Endothelial cell of umbilical vein (primary cell): ENCODE data around the gene SLC12A8. TPM values are rescaled to one million over a fixed set of nuclear protein-coding genes. Genes with fewer than 3 reads are reported as not detected.

Source experiments
- BruUV-seq: library from RNA; stranded (reverse); fragments of 400-500 nt; replicated peaks from 2 replicates; lab custom pipeline; 2021; lab: Mats Ljungman, UMichigan
- CTCF ChIA-PET: fragments of 300-600, 350-600 bp; sonication (Branson Sonifier 250); formaldehyde crosslinking; loops from one replicate; lab custom pipeline; 2021; ENCODE audit warnings: antibody characterized with exemption, inconsistent platforms; lab: Charles Lee
- POLR2A ChIA-PET: fragments of 300-600, 350-600 bp; sonication (Branson Sonifier 250); formaldehyde crosslinking; loops from one replicate; lab custom pipeline; 2021; ENCODE audit warnings: antibody characterized with exemption, inconsistent platforms; lab: Charles Lee
- DNase-seq: peaks from one replicate; pipeline ENCODE4 v3.0.0-alpha.2; 2011; ENCODE audit warnings: low read depth, low spot score
- FAIRE-seq: peaks from 2 replicates; lab custom pipeline; 2011; peaks lifted over from hg19 to GRCh38; lab: Jason Lieb, UNC
- H2AFZ ChIP-seq: 2 replicates; pipeline ENCODE4 v1.6.0; 2012; ENCODE audit warnings: low read depth, low read length, control low read depth, inconsistent platforms
- H3K27ac ChIP-seq: 2 replicates; pipeline ENCODE4 v1.5.1; 2011; ENCODE audit warnings: low read depth, mild to moderate bottlenecking, control low read depth, low read length, moderate library complexity; ENCODE audit not compliant: insufficient read depth
- H3K27me3 ChIP-seq, 2 experiments: 2 replicates each; pipeline versions ENCODE4 v1.6.0 to v1.6.1; 2011; ENCODE audit warnings: low read length in 2 of 2, mixed read lengths in 1 of 2; ENCODE audit not compliant: control insufficient read depth in 2 of 2, insufficient read depth in 2 of 2
- H3K36me3 ChIP-seq, 2 experiments: 2 replicates in 1 of 2; 3 replicates in 1 of 2; pipeline ENCODE4 v1.5.1; 2011; ENCODE audit warnings: low read length in 2 of 2, mild to moderate bottlenecking in 1 of 2, moderate library complexity in 1 of 2; ENCODE audit not compliant: control insufficient read depth in 2 of 2, insufficient read depth in 2 of 2; ENCODE audit errors: extremely low read depth in 1 of 2
- H3K4me1 ChIP-seq: 3 replicates; pipeline ENCODE4 v1.5.1; 2011; ENCODE audit warnings: mild to moderate bottlenecking, low read length; ENCODE audit not compliant: control insufficient read depth, insufficient read depth; ENCODE audit errors: extremely low read depth
- H3K4me2 ChIP-seq: 2 replicates; pipeline ENCODE4 v1.6.1; 2011; ENCODE audit warnings: low read length, control low read depth, mixed read lengths; ENCODE audit not compliant: insufficient read depth
- H3K4me3 ChIP-seq, 3 experiments: fragments of 200-600 bp in 1 of 3; sonication (generic), shearing (Covaris generic) in 1 of 3; replicated peaks in 1 of 3; 2 replicates each; pipeline ENCODE4 v1.5.1; 2011 to 2016; ENCODE audit warnings: control low read depth in 3 of 3, low read length in 3 of 3, mild to moderate bottlenecking in 2 of 3, inconsistent platforms in 1 of 3, low read depth in 1 of 3, moderate library complexity in 1 of 3; ENCODE audit not compliant: insufficient read depth in 1 of 3
- H3K79me2 ChIP-seq: 2 replicates; pipeline ENCODE4 v1.6.0; 2012; ENCODE audit warnings: low read length, inconsistent platforms; ENCODE audit not compliant: control insufficient read depth, insufficient read depth
- H3K9ac ChIP-seq: replicated peaks from 2 replicates; pipeline ENCODE3; 2011; ENCODE audit warnings: low read length, control low read depth; ENCODE audit not compliant: insufficient read depth; ENCODE audit errors: extremely low read depth
- H3K9me1 ChIP-seq: replicated peaks from 3 replicates; pipeline ENCODE4 v1.6.0; 2011; ENCODE audit warnings: mild to moderate bottlenecking, low read length; ENCODE audit not compliant: control insufficient read depth, insufficient read depth; ENCODE audit errors: extremely low read depth
- H3K9me3 ChIP-seq: replicated peaks from 2 replicates; pipeline ENCODE4 v1.5.1; 2012; ENCODE audit warnings: low read length, inconsistent platforms; ENCODE audit not compliant: control insufficient read depth, insufficient read depth
- H4K20me1 ChIP-seq: replicated peaks from 2 replicates; pipeline ENCODE3; 2011; ENCODE audit warnings: mild to moderate bottlenecking, low read length; ENCODE audit not compliant: control insufficient read depth, insufficient read depth; ENCODE audit errors: extremely low read depth
- CTCF ChIP-seq, 2 donors: IDR thresholded peaks; 1 replicate in 1 of 2; 2 replicates in 1 of 2; pipeline ENCODE4 v1.5.1; 2011; ENCODE audit warnings: low read length in 2 of 2, mild to moderate bottlenecking in 2 of 2, moderate library complexity in 2 of 2, control low read depth in 1 of 2, inconsistent platforms in 1 of 2, low read depth in 1 of 2; ENCODE audit not compliant: insufficient read depth in 1 of 2; ENCODE audit errors: extremely low read depth in 1 of 2
- GATA2 ChIP-seq: IDR thresholded peaks from 2 replicates; pipeline ENCODE4 v1.7.0; 2011; ENCODE audit warnings: low read depth, mild to moderate bottlenecking, moderate library complexity, mixed read lengths, low read length; ENCODE audit not compliant: insufficient read length, insufficient read depth
- JUN ChIP-seq: IDR thresholded peaks from 2 replicates; pipeline ENCODE4 v1.6.1; 2011; ENCODE audit warnings: borderline replicate concordance, low read depth; ENCODE audit not compliant: insufficient read length, insufficient read depth
- POLR2AphosphoS5 ChIP-seq: IDR thresholded peaks from 2 replicates; pipeline ENCODE4 v1.6.1; 2012; ENCODE audit warnings: low read depth, mild to moderate bottlenecking, control low read depth, low read length, moderate library complexity; ENCODE audit not compliant: insufficient read depth
- dilution Hi-C: fragments of 300-500 bp; cut with MboI; formaldehyde crosslinking; loops from one replicate; pipeline ENCODE4 v1.15.0; 2019; ENCODE audit warnings: low sequenced_read_pairs; ENCODE audit not compliant: extremely low pct_ligation_motif_present
- intact Hi-C: fragments of 100-400 bp; cut with micrococcal nuclease; formaldehyde crosslinking; loops from one replicate; pipeline ENCODE4 v1.10.0; 2022
- polyA plus RNA-seq, 4 experiments: library from polyadenylated mRNA; depleted of rRNA in 3 of 4; stranded (reverse) in 3 of 4; unstranded in 1 of 4; fragments of >200 nt; gene quantifications; 2 replicates each; pipeline versions ENCODE4 v1.2.1 to v1.2.3, GENCODE V29; 2011 to 2012; ENCODE audit warnings: missing spikeins in 1 of 4
- total RNA-seq: library from RNA; stranded (reverse); gene quantifications from 2 replicates; pipeline ENCODE4 v1.2.3, GENCODE V29; 2021

Gene SLC12A8
- total and polyA plus RNA-seq, 2 donors (not counting 3 experiments of a cell fraction or from before 2014, with no cell fraction given): 0.86 to 0.90 TPM

DNA sequence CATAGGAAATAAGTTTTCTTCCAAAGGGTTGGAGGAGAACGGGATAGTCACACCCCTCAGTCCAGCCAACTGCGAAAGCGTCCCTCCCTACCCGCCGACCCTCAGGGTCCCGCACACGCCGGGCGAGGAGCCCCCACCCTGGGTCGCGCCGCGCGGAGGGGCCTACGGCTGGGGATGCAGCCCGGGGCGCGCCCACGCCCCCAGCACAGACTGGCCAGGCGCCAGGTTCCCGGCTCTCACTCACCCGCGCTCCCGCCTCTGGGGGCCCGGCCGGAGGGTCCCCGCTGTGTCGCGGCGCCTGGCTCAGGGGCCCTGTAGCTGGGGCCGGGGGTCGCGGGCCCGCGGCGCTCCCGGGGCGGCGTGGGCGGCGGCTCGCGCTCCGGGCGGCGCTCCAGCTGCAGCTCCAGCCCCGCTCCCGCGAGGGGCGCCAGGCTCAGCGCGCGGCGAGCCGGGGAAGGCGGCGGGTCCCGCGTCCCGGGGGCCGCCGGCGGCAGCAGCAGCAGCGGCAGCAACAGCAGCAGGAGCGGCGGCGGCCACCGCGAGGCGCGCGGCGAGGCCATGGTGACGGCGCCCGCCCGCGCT, 157.1 kb downstream of the SLC12A8 start:
- no peaks in the 10 kb centered on the region for H3K9me3 ChIP-seq
- dilution Hi-C loops: no loop called here
- H3K36me3 ChIP-seq: no peaks in the 10 kb centered on the region
- H3K79me2 ChIP-seq: peaks cover 36% of the 10 kb centered on the region
- no peak overlapping the region for H2AFZ ChIP-seq
- POLR2A ChIA-PET: no interaction called here
- peak overlapping the region; percentile 72 for H3K9ac ChIP-seq
- H3K4me3 ChIP-seq: peak overlapping the region; percentile 73 to 85 (median 82)
- H3K4me2 ChIP-seq: peak overlapping the region; percentile 97
- TF ChIP-seq GATA2 (no peak), JUN (no peak), CTCF (IDR thresholded peaks at IDR 0.05; ENCODE audit: extremely low read depth in 1 of 2, insufficient read depth in 1 of 2, low read depth in 1 of 2, low read length in 2 of 2) (no peak), POLR2AphosphoS5 (no peak)
- H4K20me1 ChIP-seq: no peaks in the 10 kb centered on the region
- FAIRE-seq (no peak), DNase-seq (no peak)
- peaks cover 51% of the 10 kb centered on the region for H3K4me1 ChIP-seq
- intact Hi-C loops: loop anchor here (5.0 to 10.0 kb wide), 2 partner anchors 128 to 281 kb away; no protein-coding TSS in a partner anchor
- H3K27ac ChIP-seq: peak overlapping the region; percentile 84
- no peaks in the 10 kb centered on the region for H3K27me3 ChIP-seq
- no TSS peak for BruUV-seq
- CTCF ChIA-PET: interaction anchor here (0.9 to 1.0 kb wide), 2 partner anchors 110 to 154 kb away, joined by 3 read pairs; no protein-coding TSS in a partner anchor
- no peaks in the 10 kb centered on the region for H3K9me1 ChIP-seq
